Esophagus muscularis mucosa (tissue), 3 donors: ENCODE measurements around the gene LMLN.

Experiments used
- CTCF ChIP-seq, 3 experiments: fragments of 200-600 bp in 2 of 3; fragments of 450-650 bp in 1 of 3; sonication (generic) in 2 of 3; IDR thresholded peaks; one replicate each; pipeline ENCODE4 v1.5.1; 2017 to 2019; ENCODE audit warnings: antibody characterized with exemption in 3 of 3, mild to moderate bottlenecking in 2 of 3, moderate library complexity in 1 of 3
- POLR2A ChIP-seq: fragments of 450-650 bp; IDR thresholded peaks from one replicate; pipeline ENCODE4 v1.6.1; 2017; ENCODE audit warnings: antibody characterized with exemption, moderate library complexity, mild to moderate bottlenecking, low read depth
- POLR2AphosphoS5 ChIP-seq, 2 donors: sonication (generic); formaldehyde crosslinking; IDR thresholded peaks; one replicate each; pipeline ENCODE4 v1.6.1; 2017; ENCODE audit warnings: antibody characterized with exemption in 2 of 2

- TF ChIP-seq CTCF (IDR thresholded peaks at IDR 0.05) (no peak), POLR2AphosphoS5 (IDR thresholded peaks at IDR 0.05) (no peak), POLR2A (no peak)
Measured at GRCh38 chr3:198032039-198032936, 72.3 kb downstream of the LMLN start.
